ENCODE measurements around the gene ELFN1.

ELFN1 gene

DNA sequence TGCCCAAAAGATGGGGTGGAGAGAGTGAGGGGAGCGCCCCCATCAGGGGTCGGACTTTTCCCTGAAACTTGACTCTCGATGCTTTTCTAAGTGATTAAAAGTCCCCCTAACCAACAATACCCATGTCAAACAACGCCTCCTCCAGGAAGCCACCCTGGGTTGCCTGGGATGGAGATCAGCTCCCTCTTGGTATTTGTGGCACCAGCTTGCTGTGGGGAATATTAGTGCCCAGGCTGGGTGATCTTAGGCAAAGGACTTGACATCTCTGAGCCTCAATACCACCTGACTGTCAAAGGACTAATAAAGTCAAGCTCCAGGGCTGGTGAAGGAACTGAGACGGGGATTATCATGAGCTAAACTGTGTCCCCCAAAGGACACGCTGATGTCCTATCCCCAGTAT, 18.2 kb upstream of the ELFN1 start:
- Histone ChIP-seq H3K36me3 (ENCODE audit: low read length) (no peaks in the 10 kb centered on the region), H3K4me2 (ENCODE audit: low read depth, low read length, poor library complexity, severe bottlenecking) (no peak overlapping the region), H3K9me2 (replicated peaks; ENCODE audit: insufficient read depth, low read length) (no peaks in the 10 kb centered on the region), H3K79me2 (ENCODE audit: insufficient read depth, low read length) (no peaks in the 10 kb centered on the region), H3K27me3 (ENCODE audit: low read length) (no peaks in the 10 kb centered on the region), H3K27ac (ENCODE audit: low read depth, low read length) (no peak overlapping the region), H3K9ac (ENCODE audit: low read length) (no peak overlapping the region), H3F3A (ENCODE audit: insufficient read depth) (no peaks in the 10 kb centered on the region), H3K9me3 (ENCODE audit: insufficient read depth, low read length) (no peaks in the 10 kb centered on the region), H2AFZ (ENCODE audit: low read depth, low read length, severe bottlenecking) (no peak overlapping the region), H4K20me1 (ENCODE audit: low read depth, low read length) (no peaks in the 10 kb centered on the region), H3K4me3 (ENCODE audit: insufficient read depth, low read length, poor library complexity, severe bottlenecking) (no peak overlapping the region)
- TF ChIP-seq, protein P1, sequence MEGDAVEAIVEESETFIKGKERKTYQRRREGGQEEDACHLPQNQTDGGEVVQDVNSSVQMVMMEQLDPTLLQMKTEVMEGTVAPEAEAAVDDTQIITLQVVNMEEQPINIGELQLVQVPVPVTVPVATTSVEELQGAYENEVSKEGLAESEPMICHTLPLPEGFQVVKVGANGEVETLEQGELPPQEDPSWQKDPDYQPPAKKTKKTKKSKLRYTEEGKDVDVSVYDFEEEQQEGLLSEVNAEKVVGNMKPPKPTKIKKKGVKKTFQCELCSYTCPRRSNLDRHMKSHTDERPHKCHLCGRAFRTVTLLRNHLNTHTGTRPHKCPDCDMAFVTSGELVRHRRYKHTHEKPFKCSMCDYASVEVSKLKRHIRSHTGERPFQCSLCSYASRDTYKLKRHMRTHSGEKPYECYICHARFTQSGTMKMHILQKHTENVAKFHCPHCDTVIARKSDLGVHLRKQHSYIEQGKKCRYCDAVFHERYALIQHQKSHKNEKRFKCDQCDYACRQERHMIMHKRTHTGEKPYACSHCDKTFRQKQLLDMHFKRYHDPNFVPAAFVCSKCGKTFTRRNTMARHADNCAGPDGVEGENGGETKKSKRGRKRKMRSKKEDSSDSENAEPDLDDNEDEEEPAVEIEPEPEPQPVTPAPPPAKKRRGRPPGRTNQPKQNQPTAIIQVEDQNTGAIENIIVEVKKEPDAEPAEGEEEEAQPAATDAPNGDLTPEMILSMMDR (IDR thresholded peaks at IDR 0.05; ENCODE audit: insufficient read depth, low read length, poor library complexity, severe bottlenecking): no peak
- TF ChIP-seq EZH2phosphoT487 (conservative IDR thresholded peaks at IDR 0.05; ENCODE audit: low read length): no peak

- Histone ChIP-seq H3K79me2 (ENCODE audit: insufficient read depth, low read length) (no peaks in the 10 kb centered on the region), H3K9me3 (ENCODE audit: insufficient read depth, low read length) (no peaks in the 10 kb centered on the region), H3K4me2 (ENCODE audit: low read depth, low read length, poor library complexity, severe bottlenecking) (no peak overlapping the region), H3K36me3 (ENCODE audit: low read length) (no peaks in the 10 kb centered on the region), H3K9ac (ENCODE audit: low read length) (no peak overlapping the region), H3F3A (ENCODE audit: insufficient read depth) (no peaks in the 10 kb centered on the region), H2AFZ (ENCODE audit: low read depth, low read length, severe bottlenecking) (no peak overlapping the region), H3K27ac (ENCODE audit: low read depth, low read length) (no peak overlapping the region), H3K4me3 (ENCODE audit: insufficient read depth, low read length, poor library complexity, severe bottlenecking) (no peak overlapping the region), H3K27me3 (ENCODE audit: low read length) (no peaks in the 10 kb centered on the region), H3K9me2 (replicated peaks; ENCODE audit: insufficient read depth, low read length) (no peaks in the 10 kb centered on the region), H4K20me1 (ENCODE audit: low read depth, low read length) (no peaks in the 10 kb centered on the region)
- no peak for TF ChIP-seq EZH2phosphoT487 (conservative IDR thresholded peaks at IDR 0.05; ENCODE audit: low read length)
- TF ChIP-seq, protein P1 (IDR thresholded peaks at IDR 0.05; ENCODE audit: insufficient read depth, low read length, poor library complexity, severe bottlenecking): no peak
Observed at GRCh38 chr7:1653500-1653899, 16.6 kb upstream of the ELFN1 start.

GRCh38 chr7:1654111-1654510, 16.0 kb upstream of the ELFN1 start:
- no peaks in the 10 kb centered on the region for H3K9me3 ChIP-seq (ENCODE audit: insufficient read depth, low read length)
- no peaks in the 10 kb centered on the region for H4K20me1 ChIP-seq (ENCODE audit: low read depth, low read length)
- no peak overlapping the region for H3K9ac ChIP-seq (ENCODE audit: low read length)
- no peak overlapping the region for H3K4me2 ChIP-seq (ENCODE audit: low read depth, low read length, poor library complexity, severe bottlenecking)
- H3K4me3 ChIP-seq (ENCODE audit: insufficient read depth, low read length, poor library complexity, severe bottlenecking): no peak overlapping the region
- no peaks in the 10 kb centered on the region for H3K9me2 ChIP-seq (replicated peaks; ENCODE audit: insufficient read depth, low read length)
- no peaks in the 10 kb centered on the region for H3F3A ChIP-seq (ENCODE audit: insufficient read depth)
- H3K36me3 ChIP-seq (ENCODE audit: low read length): no peaks in the 10 kb centered on the region
- no peak overlapping the region for H3K27ac ChIP-seq (ENCODE audit: low read depth, low read length)
- H3K79me2 ChIP-seq (ENCODE audit: insufficient read depth, low read length): no peaks in the 10 kb centered on the region
- no peak overlapping the region for H2AFZ ChIP-seq (ENCODE audit: low read depth, low read length, severe bottlenecking)
- TF ChIP-seq, protein P1 (IDR thresholded peaks at IDR 0.05; ENCODE audit: insufficient read depth, low read length, poor library complexity, severe bottlenecking): no peak
- TF ChIP-seq EZH2phosphoT487 (conservative IDR thresholded peaks at IDR 0.05; ENCODE audit: low read length): no peak
- no peaks in the 10 kb centered on the region for H3K27me3 ChIP-seq (ENCODE audit: low read length)
